ENCODE data around the gene TOP3B.
"Not testable (repeated sequence)": the region's sequence is repeated elsewhere in the genome, so short reads cannot be mapped to it uniquely, and the experiment has no call there.

Gene TOP3B

DNA sequence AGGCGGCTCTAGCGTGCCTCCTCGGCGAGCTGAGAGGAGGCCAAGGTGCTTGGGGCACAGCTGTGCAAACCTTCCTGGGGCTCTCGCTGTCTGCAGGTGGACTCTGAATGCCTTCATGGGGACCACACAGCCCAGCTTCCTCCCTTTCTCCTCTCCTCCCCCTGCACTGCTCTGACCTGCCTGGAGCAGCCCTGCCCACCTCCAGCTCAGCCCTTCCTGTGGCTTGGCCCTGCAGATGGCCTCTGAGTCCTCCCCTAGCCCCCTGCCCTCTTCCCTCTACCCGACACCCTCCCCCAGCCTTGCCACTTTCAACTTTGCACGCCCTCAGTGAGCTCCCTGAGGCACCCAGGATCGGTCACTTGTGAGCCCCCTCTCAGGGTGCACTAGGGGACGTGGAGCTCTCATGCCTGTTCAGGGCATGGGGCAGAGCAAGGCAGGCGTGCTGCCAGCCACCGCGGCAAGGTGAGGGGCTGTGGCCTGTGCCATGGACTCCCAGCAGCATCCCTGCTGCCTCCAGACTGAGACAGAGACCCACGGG, 61.3 kb downstream of the TOP3B start:
- no peak for DNase-seq

DNA sequence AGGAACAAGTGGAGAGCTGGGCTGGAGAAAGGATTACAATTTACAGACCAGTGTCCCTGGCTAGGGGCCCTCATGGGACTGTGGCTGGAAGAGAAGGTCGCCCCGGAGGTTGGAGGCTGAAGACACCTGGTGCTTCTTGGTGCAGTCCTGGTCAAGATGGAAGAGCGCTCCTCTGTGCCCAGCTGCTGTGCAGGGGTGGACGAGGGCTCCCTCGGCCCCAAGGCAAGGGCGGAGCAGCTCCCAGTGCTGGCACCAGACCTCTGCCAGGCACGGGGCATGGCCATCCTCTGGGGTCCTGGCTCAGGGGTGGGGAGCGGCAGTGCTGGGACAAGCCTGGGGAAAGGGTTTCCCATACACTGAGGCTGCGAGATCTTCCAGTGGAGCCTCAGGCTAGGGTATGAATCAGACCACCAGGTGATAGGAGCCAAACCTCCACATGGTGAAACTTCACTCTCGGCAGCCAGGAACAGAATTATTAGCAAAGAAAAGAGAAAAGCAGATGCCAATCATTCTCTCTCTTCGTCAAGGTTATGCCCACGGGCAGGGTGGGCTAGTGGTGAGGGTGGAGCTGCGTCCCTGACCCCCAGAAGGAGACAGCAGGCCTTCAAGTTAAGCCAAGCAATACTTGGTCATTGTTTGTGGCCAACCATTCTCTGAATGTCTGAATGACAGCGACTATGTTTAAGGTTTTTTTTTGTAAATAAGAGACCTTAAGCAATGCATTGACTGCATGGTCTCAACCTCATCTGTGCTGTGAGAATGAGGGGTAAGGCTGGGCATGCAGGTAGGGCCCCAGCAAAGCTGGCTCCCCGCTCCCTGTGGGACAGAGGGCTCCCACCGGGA, 62.0 kb downstream of the TOP3B start:
- no peak for DNase-seq

DNA sequence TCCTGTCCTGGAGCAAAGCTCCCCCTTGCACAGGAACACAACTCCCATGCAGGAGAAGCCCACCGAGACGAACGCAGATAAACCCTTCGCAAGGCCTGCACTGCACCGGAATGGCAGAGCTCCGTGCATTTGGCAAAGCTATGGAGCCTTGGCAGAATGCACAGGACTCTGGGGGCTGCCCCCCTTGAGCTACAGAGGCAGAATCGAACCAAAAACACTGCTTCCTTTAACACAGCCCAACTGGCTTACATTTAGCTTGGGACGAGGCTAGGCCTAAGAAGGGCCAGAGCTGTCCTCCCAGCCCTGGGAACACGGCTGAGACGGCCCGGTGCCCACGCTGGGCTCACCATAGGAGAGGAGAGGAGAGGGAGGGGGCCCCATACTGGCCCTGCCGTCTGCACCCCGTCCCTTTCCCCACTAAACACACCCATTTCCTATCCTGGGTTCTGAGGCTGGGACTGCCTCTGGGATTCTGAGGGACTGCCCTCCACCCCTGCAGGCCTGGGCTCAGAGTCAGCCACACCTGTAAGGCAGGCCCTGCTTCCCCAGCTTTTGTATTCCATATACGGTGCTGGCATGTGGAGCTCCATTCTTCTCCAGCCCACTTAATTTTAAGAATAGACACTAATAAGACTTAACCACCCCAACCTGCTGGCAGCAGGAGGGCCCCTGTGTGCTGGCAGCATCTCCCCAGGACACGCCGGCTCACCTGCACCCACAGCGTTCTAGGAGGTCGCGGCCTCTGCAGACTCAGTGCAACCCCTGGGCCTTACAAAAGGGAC, 62.9 kb downstream of the TOP3B start:
- DNase-seq: no peak

DNA sequence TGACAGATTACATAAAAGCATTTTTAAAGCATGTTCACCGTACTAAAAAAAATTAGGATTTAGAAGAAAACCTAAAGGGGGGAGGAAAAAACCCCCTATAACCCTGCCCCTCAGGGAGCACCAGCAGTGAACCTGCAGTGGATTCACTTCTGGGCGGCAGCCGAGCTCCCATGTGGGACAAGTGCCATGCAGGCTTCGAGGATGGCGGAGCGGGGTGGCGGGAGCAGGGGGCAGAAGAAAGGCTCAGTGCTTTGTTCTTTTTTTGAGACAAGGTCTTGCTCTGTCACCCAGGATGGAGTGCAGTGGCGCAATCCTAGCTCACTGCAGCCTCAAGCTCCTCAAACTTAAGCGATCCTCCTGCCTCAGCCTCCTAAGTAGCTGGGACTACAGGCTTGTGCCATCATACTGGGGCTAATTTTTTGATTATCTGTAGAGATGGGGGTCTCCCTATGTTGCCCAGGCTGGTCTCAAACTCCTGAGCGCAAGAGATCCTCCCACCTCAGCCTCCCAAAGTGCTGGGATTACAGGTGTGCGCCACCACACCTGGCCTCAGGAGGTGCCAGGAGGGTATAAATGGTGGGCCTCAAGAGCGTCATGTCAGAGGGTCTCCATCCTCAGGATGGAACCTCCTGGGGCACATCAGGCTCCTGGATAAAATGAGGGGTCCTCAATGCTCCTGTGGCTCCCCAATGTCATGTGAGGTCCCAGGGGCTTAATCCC, 64.0 kb downstream of the TOP3B start:
- no peak for DNase-seq

DNA sequence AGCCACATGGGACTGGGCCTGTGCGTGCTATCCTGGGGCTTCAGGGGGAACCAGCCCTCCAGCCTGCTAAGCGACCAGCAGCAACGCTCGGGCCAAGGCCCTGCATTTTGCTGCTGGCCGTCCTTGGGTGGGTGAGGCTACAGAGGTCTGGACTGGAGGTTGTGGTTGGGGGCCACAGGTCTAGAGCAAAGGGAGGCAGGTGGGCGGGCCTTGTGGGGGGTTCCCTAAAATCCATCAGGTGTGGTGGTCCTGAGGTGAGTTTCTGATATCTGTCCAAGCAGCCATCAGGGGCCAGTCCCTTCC, 64.7 kb downstream of the TOP3B start:
- no peak for DNase-seq

DNA sequence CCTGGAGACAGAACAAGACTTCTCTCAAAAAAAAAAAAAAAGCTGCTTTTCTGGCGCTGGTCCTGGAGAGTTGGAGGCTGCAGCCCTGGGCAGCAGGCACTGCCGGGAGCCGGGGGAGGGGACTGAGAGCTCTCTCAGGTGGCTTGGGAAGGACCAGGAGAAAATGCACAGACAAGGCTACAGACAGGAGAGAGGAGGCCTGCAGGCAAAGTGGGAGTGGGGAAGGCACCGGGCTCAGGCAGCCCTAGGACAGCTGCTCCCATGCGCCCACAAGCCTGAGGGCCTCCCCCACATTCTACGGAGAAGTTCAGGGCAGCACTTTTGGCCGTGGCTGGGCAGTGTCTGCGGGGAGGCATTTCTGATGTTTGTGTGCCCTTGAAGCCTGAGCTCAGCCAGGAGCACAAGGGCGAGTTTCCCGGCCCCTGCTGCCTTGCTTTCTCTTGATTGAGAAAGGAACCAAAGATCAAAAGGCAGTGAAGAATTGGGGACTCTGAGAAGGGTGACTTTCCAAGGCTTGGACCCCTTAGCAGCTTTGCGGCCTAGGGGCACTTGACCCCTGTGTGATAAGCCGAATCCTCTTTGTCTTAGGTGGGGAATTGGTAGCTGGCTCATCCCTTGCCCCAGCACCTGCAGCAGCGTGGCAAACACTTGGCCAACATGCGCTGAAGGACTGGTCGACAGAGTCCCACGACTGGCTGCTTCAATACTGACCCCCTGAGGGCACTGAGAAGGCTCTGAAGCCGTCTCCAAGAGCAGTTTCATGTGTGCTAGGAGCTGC, 65.2 kb downstream of the TOP3B start:
- no peak for DNase-seq

DNA sequence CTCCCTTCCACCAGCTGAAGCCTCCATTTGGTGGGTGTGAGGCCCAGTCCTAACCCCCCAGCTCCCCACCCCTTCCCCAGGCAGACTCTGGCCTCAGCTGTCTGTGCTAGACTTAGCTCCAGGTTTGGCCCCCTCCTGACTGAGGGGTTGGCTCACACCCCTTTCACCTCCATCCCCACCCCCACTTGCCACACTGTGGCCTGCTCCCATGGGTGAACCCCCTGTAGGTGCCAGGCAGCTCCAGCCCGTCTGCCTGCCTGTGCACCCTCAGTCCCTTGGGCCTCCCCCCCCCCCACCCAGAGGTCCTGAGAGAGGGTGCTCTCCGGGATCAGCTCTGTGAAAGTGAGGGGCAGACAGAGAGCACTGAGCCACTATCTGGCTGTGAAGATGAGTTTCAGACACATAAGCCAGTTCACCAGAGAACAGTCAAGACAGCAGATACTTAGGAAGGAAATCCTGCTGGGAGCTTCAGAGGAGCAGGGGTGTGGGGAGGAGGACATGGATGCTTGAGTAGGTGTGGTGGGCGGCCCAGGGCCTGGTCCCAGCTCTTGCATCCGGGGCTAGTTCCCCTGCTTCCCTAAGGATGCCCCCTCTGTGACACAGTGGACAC, 66.2 kb downstream of the TOP3B start:
- DNase-seq: no peak

DNA sequence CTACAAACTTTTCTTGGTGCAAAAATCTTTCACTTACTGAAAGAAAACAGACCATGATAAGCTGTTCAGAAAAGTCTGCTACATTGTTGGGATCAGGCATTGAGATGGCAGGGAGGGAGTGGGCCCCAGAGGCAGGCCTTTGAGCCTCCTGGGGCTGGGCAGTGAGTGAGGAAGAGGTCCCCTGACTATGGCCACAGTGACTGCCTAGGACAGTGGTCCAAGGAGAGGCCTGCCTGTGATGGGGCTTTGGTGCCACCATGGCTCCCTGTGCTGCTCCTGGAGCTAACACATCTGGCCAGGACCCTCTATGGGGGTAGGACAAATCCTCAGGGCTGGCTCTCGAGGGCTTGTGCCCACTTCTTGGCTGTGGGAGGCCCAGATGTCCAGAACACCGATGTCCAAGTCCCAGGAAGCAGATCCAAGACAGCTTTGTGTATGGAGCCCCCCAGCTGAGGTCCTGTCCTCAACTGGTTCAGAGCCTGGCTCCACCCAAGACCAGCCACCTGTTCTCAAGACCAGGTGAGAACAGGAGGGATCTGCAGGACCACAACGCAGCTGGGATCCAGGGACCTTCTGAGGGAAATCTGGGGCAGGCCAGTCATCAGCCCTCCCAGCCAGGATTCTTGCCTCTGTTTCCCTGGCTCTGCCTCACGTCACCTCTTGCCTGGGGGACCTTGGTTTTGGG, 66.8 kb downstream of the TOP3B start:
- no peak for DNase-seq

DNA sequence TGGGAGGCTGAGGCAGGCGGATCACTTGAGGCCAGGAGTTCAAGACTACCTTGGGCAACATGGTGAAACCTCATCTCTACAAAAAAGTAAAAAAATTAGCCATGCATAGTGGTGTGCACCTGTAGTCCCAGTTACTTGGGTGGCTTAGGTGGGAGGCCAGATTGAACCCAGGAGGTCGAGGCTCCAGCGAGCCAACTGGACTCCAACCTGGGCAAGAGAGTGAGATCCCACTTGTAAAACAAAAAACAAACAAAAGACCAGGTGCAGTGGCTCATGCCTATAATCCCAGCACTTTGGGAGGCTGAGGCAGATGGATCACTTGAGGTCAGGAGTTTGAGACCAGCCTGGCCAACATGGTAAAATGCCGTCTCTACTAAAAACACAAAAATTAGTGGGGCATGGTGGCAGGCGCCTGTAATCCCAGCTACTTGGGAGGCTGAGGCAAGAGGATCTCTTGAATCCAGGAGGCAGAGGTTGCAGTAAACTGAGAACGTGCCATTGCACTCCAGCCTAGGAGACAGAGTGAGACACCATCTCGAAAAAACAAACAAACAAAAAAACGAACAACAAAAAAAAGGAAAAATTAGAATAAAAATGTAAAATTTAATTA, 68.4 kb downstream of the TOP3B start:
- not testable (repeated sequence) for DNase-seq

DNA sequence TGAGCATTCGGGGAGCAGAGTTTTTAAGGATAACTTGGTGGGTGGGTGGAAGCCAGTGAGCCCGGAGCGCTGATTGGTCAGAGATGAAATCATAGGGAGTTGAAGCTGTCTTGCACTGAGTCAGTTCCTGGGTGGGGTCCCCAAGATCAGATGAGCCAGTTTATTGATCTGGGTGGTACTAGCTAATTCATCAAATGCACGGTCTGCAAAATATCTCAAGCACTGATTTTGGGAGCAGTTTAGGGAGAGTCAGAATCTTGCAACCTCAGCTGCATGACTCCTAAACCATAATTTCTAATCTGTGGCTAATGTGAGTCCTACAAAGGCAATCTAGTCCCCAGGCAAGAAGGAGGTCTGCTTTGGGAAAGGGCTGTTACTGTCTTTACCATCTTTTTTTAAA, 72.2 kb downstream of the TOP3B start:
- not testable (repeated sequence) for DNase-seq

DNA sequence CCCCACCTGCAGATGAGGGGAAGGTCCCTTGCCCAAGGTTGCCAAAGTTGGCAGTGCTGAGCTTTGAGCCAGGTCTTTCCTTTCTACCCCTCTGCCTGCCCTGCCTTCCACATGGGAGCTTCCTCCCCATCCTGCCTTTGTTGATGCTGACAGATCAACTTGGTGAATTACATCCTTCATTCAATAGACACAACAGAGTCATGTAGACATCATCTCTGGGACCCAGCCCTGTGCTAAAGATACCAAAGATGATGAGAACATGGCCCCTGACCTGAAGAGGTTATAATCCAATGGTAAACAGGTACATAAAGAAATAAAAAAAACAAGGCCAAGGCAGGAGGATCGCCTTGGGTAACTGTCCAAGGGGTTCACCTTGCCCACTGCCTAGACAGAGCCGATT, 72.7 kb downstream of the TOP3B start:
- DNase-seq: no peak

DNA sequence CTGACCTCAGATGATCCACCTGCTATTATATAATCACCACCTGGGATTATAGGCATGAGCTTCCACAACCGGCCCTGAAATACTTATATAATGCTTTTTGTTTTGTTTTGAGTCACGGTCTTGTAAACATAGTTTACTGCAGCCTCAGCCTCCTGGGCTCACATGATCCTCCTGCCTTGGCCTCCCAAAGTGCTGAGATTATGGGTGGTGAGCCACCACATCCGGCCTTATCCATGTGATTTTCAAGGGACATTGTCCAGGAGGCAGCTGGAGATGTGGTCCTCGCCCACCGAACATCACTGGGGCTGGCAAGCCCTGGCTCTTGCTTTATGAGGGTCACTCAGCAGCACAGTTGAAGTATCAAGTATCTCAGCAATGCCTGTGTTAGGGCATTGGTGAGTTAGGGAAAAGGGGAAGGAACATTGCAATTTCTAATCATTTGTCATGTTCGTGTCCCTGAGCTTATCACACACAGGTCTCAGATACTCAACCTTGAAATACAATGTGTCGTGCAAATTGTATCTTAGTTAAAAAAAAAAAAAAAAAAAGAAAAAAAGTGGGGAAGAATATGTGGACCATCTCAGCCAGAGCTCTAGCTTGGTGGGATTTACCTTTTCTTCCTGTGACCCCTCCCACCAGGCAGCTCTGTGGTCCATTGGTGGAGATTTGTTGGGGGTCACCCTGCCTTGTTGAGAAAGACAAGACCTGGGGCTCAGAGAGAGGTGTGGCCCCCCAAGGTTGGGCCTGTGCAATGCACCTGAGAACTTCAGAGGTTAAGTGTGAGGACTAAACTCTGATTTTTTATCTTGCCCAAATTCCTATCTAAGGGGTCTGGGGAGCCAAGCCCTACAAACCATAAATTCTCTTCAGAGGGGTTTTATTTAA, 74.7 kb downstream of the TOP3B start:
- no peak for DNase-seq

Measured in NCI-H748 treated with DMSO at 0.1 percent for 48 hours (cell line).